CD14-positive monocyte (primary cell): ENCODE data around the gene SF1. TPM values are rescaled to one million over a fixed set of nuclear protein-coding genes. Genes with fewer than 3 reads are reported as not detected.

ENCODE experiments used
- DNase-seq, 3 donors: peaks; one replicate each; pipeline ENCODE4 v3.0.0-alpha.2; 2011 to 2022
- H2AFZ ChIP-seq: 2 replicates; pipeline ENCODE4 v1.6.0; 2012; ENCODE audit warnings: mild to moderate bottlenecking, low read depth, low read length, inconsistent platforms; ENCODE audit not compliant: insufficient read depth, poor library complexity, severe bottlenecking
- H3K27ac ChIP-seq, 2 donors: 1 replicate in 1 of 2; 2 replicates in 1 of 2; pipeline ENCODE4 v1.5.1; 2012 to 2013; ENCODE audit warnings: low read length in 2 of 2, control low read depth in 1 of 2, inconsistent platforms in 1 of 2, low read depth in 1 of 2, mild to moderate bottlenecking in 1 of 2
- H3K27me3 ChIP-seq, 2 donors: one replicate each; pipeline versions ENCODE4 v1.6.0 to v1.6.1; 2011 to 2013; ENCODE audit warnings: low read length in 2 of 2; ENCODE audit not compliant: control insufficient read depth in 2 of 2, insufficient read depth in 2 of 2
- H3K36me3 ChIP-seq, 2 donors: replicated peaks in 1 of 2; 1 replicate in 1 of 2; 2 replicates in 1 of 2; pipeline versions ENCODE4 v1.5.1 to v1.6.1; 2012 to 2013; ENCODE audit warnings: low read length in 2 of 2, control low read depth in 1 of 2, inconsistent platforms in 1 of 2, mild to moderate bottlenecking in 1 of 2; ENCODE audit not compliant: insufficient read depth in 2 of 2, control insufficient read depth in 1 of 2
- H3K4me1 ChIP-seq, 2 donors: 1 replicate in 1 of 2; 2 replicates in 1 of 2; pipeline versions ENCODE4 v1.5.1 to v1.6.1; 2012 to 2013; ENCODE audit warnings: low read length in 2 of 2, control low read depth in 1 of 2, inconsistent platforms in 1 of 2, mild to moderate bottlenecking in 1 of 2, moderate library complexity in 1 of 2; ENCODE audit not compliant: insufficient read depth in 2 of 2, control insufficient read depth in 1 of 2
- H3K4me2 ChIP-seq: replicated peaks from 2 replicates; pipeline ENCODE3; 2012; ENCODE audit warnings: low read length, moderate library complexity, mild to moderate bottlenecking; ENCODE audit not compliant: poor library complexity, severe bottlenecking; ENCODE audit errors: extremely low read depth
- H3K4me3 ChIP-seq, 3 experiments: fragments of 200-600 bp in 1 of 3; sonication (generic) in 1 of 3; replicated peaks in 1 of 3; 1 replicate in 2 of 3; 2 replicates in 1 of 3; pipeline ENCODE4 v1.5.1; 2011 to 2013; ENCODE audit warnings: low read length in 3 of 3, mild to moderate bottlenecking in 3 of 3, control low read depth in 2 of 3, low read depth in 2 of 3, inconsistent platforms in 1 of 3, moderate library complexity in 1 of 3
- H3K79me2 ChIP-seq: 2 replicates; pipeline ENCODE4 v1.6.0; 2012; ENCODE audit warnings: mild to moderate bottlenecking, control low read depth, inconsistent platforms, low read length, moderate library complexity; ENCODE audit not compliant: insufficient read depth
- H3K9ac ChIP-seq: 2 replicates; pipeline ENCODE4 v1.6.0; 2017; ENCODE audit warnings: low read length, mild to moderate bottlenecking; ENCODE audit not compliant: insufficient read depth, poor library complexity, severe bottlenecking
- H3K9me3 ChIP-seq, 2 donors: replicated peaks in 1 of 2; 1 replicate in 1 of 2; 2 replicates in 1 of 2; pipeline versions ENCODE4 v1.5.1 to v1.6.1; 2012 to 2013; ENCODE audit warnings: low read length in 2 of 2, control low read depth in 1 of 2; ENCODE audit not compliant: control insufficient read depth in 1 of 2, insufficient read depth in 1 of 2
- H4K20me1 ChIP-seq: 2 replicates; pipeline ENCODE4 v1.6.0; 2012; ENCODE audit warnings: mild to moderate bottlenecking, low read length, control low read depth, moderate library complexity; ENCODE audit not compliant: insufficient read depth
- H3K27ac Mint-ChIP-seq, 7 donors: one replicate each; pipeline ENCODE4 v1.8.0; 2020; ENCODE audit warnings: mild to moderate bottlenecking in 7 of 7, mixed read lengths in 7 of 7, moderate library complexity in 6 of 7, inconsistent platforms in 2 of 7
- H3K27me3 Mint-ChIP-seq, 3 donors: one replicate each; pipeline ENCODE4 v1.8.0; 2021 to 2022; ENCODE audit warnings: low read depth in 3 of 3, mild to moderate bottlenecking in 3 of 3, mixed read lengths in 3 of 3, moderate library complexity in 3 of 3, inconsistent platforms in 1 of 3
- H3K36me3 Mint-ChIP-seq, 2 donors: one replicate each; pipeline ENCODE4 v1.8.0; 2020; ENCODE audit warnings: mixed read lengths in 2 of 2, inconsistent platforms in 1 of 2, mild to moderate bottlenecking in 1 of 2
- H3K4me1 Mint-ChIP-seq: one replicate; pipeline ENCODE4 v1.8.0; 2020; ENCODE audit warnings: mild to moderate bottlenecking, mixed read lengths
- H3K4me3 Mint-ChIP-seq, 2 donors: one replicate each; pipeline ENCODE4 v1.8.0; 2020; ENCODE audit warnings: mild to moderate bottlenecking in 2 of 2, mixed read lengths in 2 of 2, moderate library complexity in 1 of 2
- H3K9me3 Mint-ChIP-seq, 7 donors: one replicate each; pipeline ENCODE4 v1.8.0; 2020 to 2022; ENCODE audit warnings: mixed read lengths in 7 of 7, mild to moderate bottlenecking in 6 of 7, moderate library complexity in 6 of 7, inconsistent platforms in 2 of 7
- WGBS: methylation state at CpG from one replicate; pipeline ENCODE4 v1.1.5; 2013; ENCODE audit warnings: missing lambda C conversion rate; ENCODE audit not compliant: insufficient coverage; 5-methylcytosine and 5-hydroxymethylcytosine counted together
- intact Hi-C, 2 donors: fragments of 100-400 bp; cut with micrococcal nuclease; formaldehyde crosslinking; loops; one replicate each; pipeline versions ENCODE4 v1.15.0 to v1.15.1; 2023
- polyA plus RNA-seq, 3 donors: library from polyadenylated mRNA; depleted of rRNA in 1 of 3; unstranded in 2 of 3; stranded (reverse) in 1 of 3; fragments of 300-500 nt in 2 of 3; fragments of >200 nt in 1 of 3; fragmentation: Illumina TruSeq in 2 of 3; gene quantifications; 1 replicate in 2 of 3; 2 replicates in 1 of 3; pipeline ENCODE4 v1.2.3, GENCODE V29; 2012 to 2021
- TF ChIP-seq, protein P1 (sequence below): fragments of 200-600 bp; IDR thresholded peaks from one replicate; pipeline ENCODE4 v1.8.0; 2022; ENCODE audit warnings: antibody characterized with exemption, mild to moderate bottlenecking

Gene SF1
- polyA plus RNA-seq, 3 donors: 31.6 to 302 (median 47.7) TPM

GRCh38 chr11:64768300-64768694, 10.0 kb downstream of the SF1 start:
- Mint-ChIP-seq H3K4me3 (no peak overlapping the region), H3K4me1 (peaks cover 45% of the 10 kb centered on the region), H3K36me3 (peaks cover 88 to 96% of the 10 kb centered on the region in 2 donors), H3K27ac (peak overlapping the region in 4 of 7 donors; percentile 25 to 82 (median 46)), H3K27me3 (peaks cover 0 to 3% (median 1%) of the 10 kb centered on the region in 3 donors), H3K9me3 (no peaks in the 10 kb centered on the region)
- H3K4me3 ChIP-seq: no peak overlapping the region
- 84% methylated on average over 5 of the region's 6 CpGs for WGBS
- H2AFZ ChIP-seq: no peak overlapping the region
- peaks cover 76% of the 10 kb centered on the region for H3K79me2 ChIP-seq
- intact Hi-C loops: no loop called here
- H3K4me2 ChIP-seq: no peak overlapping the region
- H3K27me3 ChIP-seq: no peaks in the 10 kb centered on the region
- DNase-seq: no peak
- TF ChIP-seq, protein P1, sequence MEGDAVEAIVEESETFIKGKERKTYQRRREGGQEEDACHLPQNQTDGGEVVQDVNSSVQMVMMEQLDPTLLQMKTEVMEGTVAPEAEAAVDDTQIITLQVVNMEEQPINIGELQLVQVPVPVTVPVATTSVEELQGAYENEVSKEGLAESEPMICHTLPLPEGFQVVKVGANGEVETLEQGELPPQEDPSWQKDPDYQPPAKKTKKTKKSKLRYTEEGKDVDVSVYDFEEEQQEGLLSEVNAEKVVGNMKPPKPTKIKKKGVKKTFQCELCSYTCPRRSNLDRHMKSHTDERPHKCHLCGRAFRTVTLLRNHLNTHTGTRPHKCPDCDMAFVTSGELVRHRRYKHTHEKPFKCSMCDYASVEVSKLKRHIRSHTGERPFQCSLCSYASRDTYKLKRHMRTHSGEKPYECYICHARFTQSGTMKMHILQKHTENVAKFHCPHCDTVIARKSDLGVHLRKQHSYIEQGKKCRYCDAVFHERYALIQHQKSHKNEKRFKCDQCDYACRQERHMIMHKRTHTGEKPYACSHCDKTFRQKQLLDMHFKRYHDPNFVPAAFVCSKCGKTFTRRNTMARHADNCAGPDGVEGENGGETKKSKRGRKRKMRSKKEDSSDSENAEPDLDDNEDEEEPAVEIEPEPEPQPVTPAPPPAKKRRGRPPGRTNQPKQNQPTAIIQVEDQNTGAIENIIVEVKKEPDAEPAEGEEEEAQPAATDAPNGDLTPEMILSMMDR: no peak
- no peak overlapping the region for H3K9ac ChIP-seq
- no peaks in the 10 kb centered on the region for H3K9me3 ChIP-seq
- H3K4me1 ChIP-seq: peaks cover 19 to 50% of the 10 kb centered on the region in 2 donors
- no peak overlapping the region for H3K27ac ChIP-seq
- H4K20me1 ChIP-seq: peaks cover 98% of the 10 kb centered on the region
- peaks cover 88 to 92% of the 10 kb centered on the region in 2 donors for H3K36me3 ChIP-seq

DNA sequence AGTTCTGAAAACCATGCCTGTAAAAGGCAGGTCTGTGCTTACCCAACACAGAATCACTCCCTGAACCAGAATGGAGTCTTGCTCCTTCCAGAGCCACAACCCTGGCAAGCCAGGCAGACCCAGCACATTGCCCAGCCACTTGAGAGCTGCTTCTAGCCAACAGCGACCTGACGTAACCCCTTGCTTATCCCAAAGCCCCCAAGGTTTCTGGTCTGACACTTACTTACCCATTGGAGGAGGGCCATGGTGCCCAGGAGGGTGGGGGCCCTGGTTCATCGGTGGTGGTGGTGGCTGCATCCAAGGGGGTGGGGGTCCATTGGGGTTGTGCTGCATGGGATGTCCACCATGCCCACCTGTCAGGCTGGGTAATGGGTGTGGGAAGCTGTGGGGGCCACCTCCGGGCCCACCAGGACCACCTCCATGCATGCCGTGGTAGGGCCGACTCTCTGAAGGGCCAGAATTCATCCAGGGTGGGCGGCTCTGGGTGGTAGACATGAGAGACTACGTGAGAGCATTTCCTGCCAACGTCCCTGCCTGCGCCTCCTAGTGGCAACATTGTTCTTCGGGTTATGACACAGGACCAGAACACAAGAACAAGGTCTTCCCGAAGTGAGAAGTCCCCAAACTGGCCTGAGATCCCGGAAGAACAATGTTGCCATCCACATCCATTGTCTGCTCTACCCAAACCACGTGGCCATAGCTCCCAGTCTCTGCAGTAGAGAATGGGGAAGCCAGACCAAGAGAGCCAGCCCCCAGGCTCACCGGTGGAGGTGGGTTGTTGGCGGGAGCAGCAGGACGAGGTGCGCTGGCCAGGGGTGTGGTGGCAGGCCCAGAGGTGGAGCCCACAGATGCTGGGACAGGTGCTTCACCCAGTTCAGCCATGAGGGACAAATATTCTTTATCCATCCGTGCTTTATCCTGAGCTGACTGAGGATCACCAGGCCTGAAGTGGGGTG, 10.7 kb downstream of the SF1 start:
- Mint-ChIP-seq H3K27me3 (peaks cover 0 to 3% (median 2%) of the 10 kb centered on the region in 3 donors), H3K9me3 (no peaks in the 10 kb centered on the region), H3K4me1 (peaks cover 43% of the 10 kb centered on the region), H3K4me3 (no peak overlapping the region), H3K27ac (peak overlapping the region; percentile 46 to 82 (median 58)), H3K36me3 (peaks cover 88 to 96% of the 10 kb centered on the region in 2 donors)
- TF ChIP-seq, protein P1: peak; percentile 95
- Histone ChIP-seq H3K36me3 (peaks cover 89 to 92% of the 10 kb centered on the region in 2 donors), H3K9ac (no peak overlapping the region), H2AFZ (no peak overlapping the region), H3K27ac (peak overlapping the region in 1 of 2 donors; percentile 12), H3K4me1 (peaks cover 12 to 43% of the 10 kb centered on the region in 2 donors), H3K4me3 (no peak overlapping the region), H3K4me2 (no peak overlapping the region), H3K9me3 (no peaks in the 10 kb centered on the region), H4K20me1 (peaks cover 98% of the 10 kb centered on the region), H3K27me3 (no peaks in the 10 kb centered on the region), H3K79me2 (peaks cover 69% of the 10 kb centered on the region)
- intact Hi-C loops: no loop called here
- 45% methylated on average over 14 of the region's 19 CpGs for WGBS
- peak; percentile 64 to 74 (median 64) for DNase-seq
